Caco-2 (cell line): ENCODE data around the gene OTULINL. TPM values are rescaled to one million over a fixed set of nuclear protein-coding genes. Genes with fewer than 3 reads are reported as not detected.

Experiments used
- BruUV-seq: library from RNA; stranded (reverse); fragments of 400-500 nt; replicated peaks from 2 replicates; lab custom pipeline; 2021; lab: Mats Ljungman, UMichigan
- CTCF ChIA-PET: fragments of 300-600 bp; sonication (Branson Sonifier 250); formaldehyde crosslinking; loops from one replicate; lab custom pipeline; 2022; ENCODE audit warnings: antibody characterized with exemption; lab: Charles Lee
- POLR2A ChIA-PET: fragments of 300-600 bp; sonication (Branson Sonifier 250); formaldehyde crosslinking; loops from one replicate; lab custom pipeline; 2022; ENCODE audit warnings: antibody characterized with exemption; lab: Charles Lee
- DNase-seq, 2 experiments: peaks; one replicate each; pipeline versions ENCODE4 v3.0.0 to v3.0.0-alpha.2; 2020 to 2022
- H3K27me3 ChIP-seq: replicated peaks from 2 replicates; pipeline ENCODE4 v1.6.0; 2011; ENCODE audit warnings: low read length; ENCODE audit not compliant: control insufficient read depth, insufficient read depth
- H3K36me3 ChIP-seq: 2 replicates; pipeline ENCODE4 v1.5.1; 2011; ENCODE audit warnings: low read length; ENCODE audit not compliant: control insufficient read depth, insufficient read depth
- H3K4me1 ChIP-seq: fragments of 250-450 bp; sonication (Bioruptor Pico); 2 replicates; pipeline ENCODE4 v1.5.1; 2020; ENCODE audit warnings: mild to moderate bottlenecking
- H3K4me3 ChIP-seq: 2 replicates; pipeline ENCODE4 v1.5.1; 2011; ENCODE audit warnings: low read depth, mild to moderate bottlenecking, control low read depth, low read length
- H3K9me3 ChIP-seq: fragments of 250-450 bp; sonication (Bioruptor Pico); 2 replicates; pipeline ENCODE4 v1.5.1; 2020; ENCODE audit warnings: mild to moderate bottlenecking, moderate library complexity
- H3K27ac Mint-ChIP-seq: one replicate; pipeline ENCODE4 v1.8.0; 2022; ENCODE audit warnings: mixed read lengths; ENCODE audit not compliant: unreplicated experiment
- H3K27me3 Mint-ChIP-seq: one replicate; pipeline ENCODE4 v1.8.0; 2022; ENCODE audit warnings: mixed read lengths; ENCODE audit not compliant: insufficient read depth, unreplicated experiment
- H3K36me3 Mint-ChIP-seq: one replicate; pipeline ENCODE4 v1.8.0; 2022; ENCODE audit warnings: mild to moderate bottlenecking, mixed read lengths; ENCODE audit not compliant: insufficient read depth, unreplicated experiment
- H3K4me1 Mint-ChIP-seq: one replicate; pipeline ENCODE4 v1.8.0; 2022; ENCODE audit warnings: low read depth, mixed read lengths; ENCODE audit not compliant: unreplicated experiment
- H3K4me3 Mint-ChIP-seq: one replicate; pipeline ENCODE4 v1.8.0; 2022; ENCODE audit warnings: mild to moderate bottlenecking, moderate library complexity, mixed read lengths; ENCODE audit not compliant: unreplicated experiment
- H3K9me3 Mint-ChIP-seq: one replicate; pipeline ENCODE4 v1.8.0; 2022; ENCODE audit warnings: mixed read lengths; ENCODE audit not compliant: unreplicated experiment
- intact Hi-C: fragments of 100-400 bp; cut with micrococcal nuclease; formaldehyde crosslinking; loops from one replicate; pipeline ENCODE4 v1.10.0; 2022; ENCODE audit not compliant: unreplicated experiment
- total RNA-seq: library from RNA; stranded (reverse); gene quantifications from 2 replicates; pipeline ENCODE4 v1.2.3, GENCODE V29; 2022
- TF ChIP-seq, protein P1 (sequence below), 2 experiments: fragments of 200-600 bp in 1 of 2; IDR thresholded peaks; 1 replicate in 1 of 2; 2 replicates in 1 of 2; pipeline versions ENCODE4 v1.5.1 to v1.8.0; 2011 to 2022; ENCODE audit warnings: antibody characterized with exemption in 1 of 2, control low read depth in 1 of 2, inconsistent platforms in 1 of 2, low read depth in 1 of 2, low read length in 1 of 2, mild to moderate bottlenecking in 1 of 2, moderate library complexity in 1 of 2; ENCODE audit not compliant: insufficient read depth in 1 of 2, severe bottlenecking in 1 of 2, unreplicated experiment in 1 of 2

Gene OTULINL
- total RNA-seq, 1 experiment from 2014 or later: 18.3 TPM

- H3K9me3 ChIP-seq: no peaks in the 10 kb centered on the region
- Mint-ChIP-seq H3K27me3 (no peaks in the 10 kb centered on the region), H3K27ac (no peak overlapping the region), H3K4me3 (no peak overlapping the region), H3K36me3 (no peaks in the 10 kb centered on the region), H3K9me3 (no peaks in the 10 kb centered on the region), H3K4me1 (peaks cover 7% of the 10 kb centered on the region)
- TF ChIP-seq, protein P1, sequence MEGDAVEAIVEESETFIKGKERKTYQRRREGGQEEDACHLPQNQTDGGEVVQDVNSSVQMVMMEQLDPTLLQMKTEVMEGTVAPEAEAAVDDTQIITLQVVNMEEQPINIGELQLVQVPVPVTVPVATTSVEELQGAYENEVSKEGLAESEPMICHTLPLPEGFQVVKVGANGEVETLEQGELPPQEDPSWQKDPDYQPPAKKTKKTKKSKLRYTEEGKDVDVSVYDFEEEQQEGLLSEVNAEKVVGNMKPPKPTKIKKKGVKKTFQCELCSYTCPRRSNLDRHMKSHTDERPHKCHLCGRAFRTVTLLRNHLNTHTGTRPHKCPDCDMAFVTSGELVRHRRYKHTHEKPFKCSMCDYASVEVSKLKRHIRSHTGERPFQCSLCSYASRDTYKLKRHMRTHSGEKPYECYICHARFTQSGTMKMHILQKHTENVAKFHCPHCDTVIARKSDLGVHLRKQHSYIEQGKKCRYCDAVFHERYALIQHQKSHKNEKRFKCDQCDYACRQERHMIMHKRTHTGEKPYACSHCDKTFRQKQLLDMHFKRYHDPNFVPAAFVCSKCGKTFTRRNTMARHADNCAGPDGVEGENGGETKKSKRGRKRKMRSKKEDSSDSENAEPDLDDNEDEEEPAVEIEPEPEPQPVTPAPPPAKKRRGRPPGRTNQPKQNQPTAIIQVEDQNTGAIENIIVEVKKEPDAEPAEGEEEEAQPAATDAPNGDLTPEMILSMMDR (IDR thresholded peaks at IDR 0.05; ENCODE audit: insufficient read depth in 1 of 2, low read depth in 1 of 2, low read length in 1 of 2, severe bottlenecking in 1 of 2, unreplicated experiment in 1 of 2): no peak
- H3K4me3 ChIP-seq: no peak overlapping the region
- no peaks in the 10 kb centered on the region for H3K27me3 ChIP-seq
- DNase-seq: no peak
- no TSS peak for BruUV-seq
- H3K4me1 ChIP-seq: no peaks in the 10 kb centered on the region
- intact Hi-C loops: no loop called here
- ChIA-PET POLR2A (no interaction called here), CTCF (no interaction called here)
- H3K36me3 ChIP-seq: no peaks in the 10 kb centered on the region
Measured at GRCh38 chr5:14590949-14591348, 9.4 kb downstream of the OTULINL start.

DNA sequence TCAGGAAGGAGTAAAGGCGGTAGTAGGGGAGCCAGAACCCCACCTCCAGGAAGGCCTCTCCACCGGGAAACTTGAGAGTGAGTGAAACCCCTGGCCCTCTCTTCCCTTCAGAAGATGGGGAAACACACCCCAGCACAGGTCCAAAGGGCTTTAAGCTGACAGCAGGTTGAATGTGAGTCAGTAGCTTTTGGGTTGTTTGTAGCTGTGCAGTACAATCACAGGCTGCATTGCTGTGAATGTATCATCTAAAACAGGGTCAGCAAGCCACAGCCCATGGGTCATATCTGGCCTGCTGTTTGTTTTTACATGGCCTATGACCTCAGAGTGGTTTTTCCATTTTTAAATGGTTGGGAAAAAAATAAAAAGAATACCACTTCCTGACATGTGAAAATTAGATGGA lies 10.0 kb downstream of the OTULINL start:
- ChIA-PET CTCF (no interaction called here), POLR2A (interaction anchor here (0.6 kb wide), 1 partner anchor 80 kb away, joined by 7 read pairs; no protein-coding TSS in a partner anchor)
- Histone ChIP-seq H3K4me3 (no peak overlapping the region), H3K9me3 (no peaks in the 10 kb centered on the region), H3K36me3 (no peaks in the 10 kb centered on the region), H3K27me3 (no peaks in the 10 kb centered on the region), H3K4me1 (no peaks in the 10 kb centered on the region)
- H3K36me3 Mint-ChIP-seq: no peaks in the 10 kb centered on the region
- no peak overlapping the region for H3K27ac Mint-ChIP-seq
- BruUV-seq: no TSS peak
- intact Hi-C loops: no loop called here
- peaks cover 7% of the 10 kb centered on the region for H3K4me1 Mint-ChIP-seq
- H3K4me3 Mint-ChIP-seq: no peak overlapping the region
- TF ChIP-seq, protein P1 (IDR thresholded peaks at IDR 0.05; ENCODE audit: insufficient read depth in 1 of 2, low read depth in 1 of 2, low read length in 1 of 2, severe bottlenecking in 1 of 2, unreplicated experiment in 1 of 2): no peak
- H3K9me3 Mint-ChIP-seq: no peaks in the 10 kb centered on the region
- DNase-seq: no peak
- H3K27me3 Mint-ChIP-seq: no peaks in the 10 kb centered on the region

- no TSS peak for BruUV-seq
- POLR2A ChIA-PET: no interaction called here
- Histone ChIP-seq H3K4me1 (no peaks in the 10 kb centered on the region), H3K36me3 (no peaks in the 10 kb centered on the region), H3K27me3 (no peaks in the 10 kb centered on the region), H3K4me3 (no peak overlapping the region), H3K9me3 (no peaks in the 10 kb centered on the region)
- Mint-ChIP-seq H3K4me3 (no peak overlapping the region), H3K9me3 (no peaks in the 10 kb centered on the region), H3K27me3 (no peaks in the 10 kb centered on the region), H3K4me1 (peaks cover 7% of the 10 kb centered on the region), H3K36me3 (no peaks in the 10 kb centered on the region), H3K27ac (no peak overlapping the region)
- intact Hi-C loops: no loop called here
- TF ChIP-seq, protein P1 (IDR thresholded peaks at IDR 0.05; ENCODE audit: insufficient read depth in 1 of 2, low read depth in 1 of 2, low read length in 1 of 2, severe bottlenecking in 1 of 2, unreplicated experiment in 1 of 2): no peak
- no peak for DNase-seq
- CTCF ChIA-PET: no interaction called here
Measured at GRCh38 chr5:14593326-14594021, 11.9 kb downstream of the OTULINL start.
